Measurements from ENCODE around the gene IL36A. TPM values are rescaled to one million over a fixed set of nuclear protein-coding genes. Genes with fewer than 3 reads are reported as not detected.

IL36A gene
- total RNA-seq, 1 experiment from 2014 or later, result not detected

DNA sequence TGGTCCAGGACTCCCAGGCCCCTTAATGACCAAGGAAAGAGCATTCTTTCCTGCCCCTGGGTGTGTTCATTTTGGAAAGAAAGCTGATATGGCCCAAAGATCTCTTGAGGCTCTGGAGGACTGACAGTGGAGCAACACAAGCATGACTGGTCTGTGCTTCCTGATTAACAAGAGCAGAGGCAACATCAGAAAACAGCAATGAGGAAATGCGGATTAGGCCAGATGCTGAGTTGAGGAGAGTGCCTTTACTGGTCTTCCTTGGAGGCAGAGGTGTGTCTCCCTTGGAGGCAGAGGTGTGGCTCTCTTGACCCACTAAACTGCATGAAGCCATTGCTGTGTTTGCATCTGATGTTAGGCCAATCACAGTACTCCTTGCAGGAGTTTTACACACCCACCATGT is 27.5 kb downstream of the IL36A start:
- TF ChIP-seq, protein P1, sequence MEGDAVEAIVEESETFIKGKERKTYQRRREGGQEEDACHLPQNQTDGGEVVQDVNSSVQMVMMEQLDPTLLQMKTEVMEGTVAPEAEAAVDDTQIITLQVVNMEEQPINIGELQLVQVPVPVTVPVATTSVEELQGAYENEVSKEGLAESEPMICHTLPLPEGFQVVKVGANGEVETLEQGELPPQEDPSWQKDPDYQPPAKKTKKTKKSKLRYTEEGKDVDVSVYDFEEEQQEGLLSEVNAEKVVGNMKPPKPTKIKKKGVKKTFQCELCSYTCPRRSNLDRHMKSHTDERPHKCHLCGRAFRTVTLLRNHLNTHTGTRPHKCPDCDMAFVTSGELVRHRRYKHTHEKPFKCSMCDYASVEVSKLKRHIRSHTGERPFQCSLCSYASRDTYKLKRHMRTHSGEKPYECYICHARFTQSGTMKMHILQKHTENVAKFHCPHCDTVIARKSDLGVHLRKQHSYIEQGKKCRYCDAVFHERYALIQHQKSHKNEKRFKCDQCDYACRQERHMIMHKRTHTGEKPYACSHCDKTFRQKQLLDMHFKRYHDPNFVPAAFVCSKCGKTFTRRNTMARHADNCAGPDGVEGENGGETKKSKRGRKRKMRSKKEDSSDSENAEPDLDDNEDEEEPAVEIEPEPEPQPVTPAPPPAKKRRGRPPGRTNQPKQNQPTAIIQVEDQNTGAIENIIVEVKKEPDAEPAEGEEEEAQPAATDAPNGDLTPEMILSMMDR (conservative IDR thresholded peaks at IDR 0.05), result no peak
- Histone ChIP-seq H2AK5ac (ENCODE audit: insufficient read length, low read length) (no peak overlapping the region), H3K79me2 (ENCODE audit: insufficient read depth, low read length) (no peaks in the 10 kb centered on the region), H3K23me2 (ENCODE audit: insufficient read length, low read depth, low read length, poor library complexity, severe bottlenecking) (no peaks in the 10 kb centered on the region), H4K91ac (ENCODE audit: insufficient read length, low read depth, low read length) (no peak overlapping the region), H3K56ac (ENCODE audit: insufficient read length, low read depth, low read length) (no peak overlapping the region), H4K5ac (ENCODE audit: insufficient read length, low read depth, low read length) (no peak overlapping the region), H2BK20ac (ENCODE audit: low read depth, low read length, poor library complexity, severe bottlenecking) (no peak overlapping the region), H3K23ac (ENCODE audit: insufficient read length, low read depth, low read length) (no peak overlapping the region), H3K4me2 (ENCODE audit: insufficient read depth, insufficient read length, low read length) (no peak overlapping the region), H3K9ac (ENCODE audit: extremely low read depth, insufficient read length, low read length) (no peak overlapping the region), H4K20me1 (ENCODE audit: control insufficient read depth, insufficient read depth, insufficient read length) (no peaks in the 10 kb centered on the region), H2BK120ac (ENCODE audit: low read depth, low read length, poor library complexity, severe bottlenecking) (no peak overlapping the region), H3K4ac (ENCODE audit: low read depth, low read length) (no peak overlapping the region), H2BK15ac (ENCODE audit: low read depth, low read length) (no peak overlapping the region), H3K9me3 (ENCODE audit: control insufficient read depth, low read depth, low read length) (no peaks in the 10 kb centered on the region), H3T11ph (ENCODE audit: low read length) (no peak overlapping the region), H3K27me3 (ENCODE audit: insufficient read depth, low read length) (no peaks in the 10 kb centered on the region), H3K14ac (ENCODE audit: insufficient read depth, low read length) (no peak overlapping the region), H3K4me1 (ENCODE audit: insufficient read depth, low read length) (no peaks in the 10 kb centered on the region), H2BK12ac (ENCODE audit: insufficient read length, low read depth, low read length) (no peak overlapping the region), H2BK5ac (ENCODE audit: insufficient read length, low read length) (no peak overlapping the region), H3K79me1 (ENCODE audit: insufficient read depth, low read depth, low read length, poor library complexity, severe bottlenecking) (no peaks in the 10 kb centered on the region), H3K18ac (ENCODE audit: insufficient read length, low read depth, low read length) (no peak overlapping the region), H4K8ac (replicated peaks; ENCODE audit: insufficient read length, low read depth, low read length) (no peak overlapping the region), H2AFZ (ENCODE audit: low read length) (no peak overlapping the region), H3K27ac (ENCODE audit: insufficient read length, low read depth, low read length) (no peak overlapping the region)
- no peak for DNase-seq
- no peak overlapping the region for H3K27ac Mint-ChIP-seq
- peaks cover 3 to 9% of the 10 kb centered on the region in 2 experiments; a peak in 3 of 4 replicates for H3K4me1 Mint-ChIP-seq
- no CpG with 5 or more reads among the region's 1 CpG for WGBS (ENCODE audit: extremely low coverage, insufficient read length, low lambda C conversion rate)
- H3K36me3 Mint-ChIP-seq (ENCODE audit: insufficient read depth in 1 of 3, low read depth in 3 of 3), result no peaks in the 10 kb centered on the region
- H3K27me3 Mint-ChIP-seq (ENCODE audit: low read depth), result peaks cover 41% of the 10 kb centered on the region
- H3K4me3 Mint-ChIP-seq, result no peak overlapping the region
- peaks cover 0 to 36% of the 10 kb centered on the region in 2 experiments; a peak in 2 of 5 replicates for H3K9me3 Mint-ChIP-seq
